ENCODE measurements around the gene DOC2A.

DOC2A gene

DNA sequence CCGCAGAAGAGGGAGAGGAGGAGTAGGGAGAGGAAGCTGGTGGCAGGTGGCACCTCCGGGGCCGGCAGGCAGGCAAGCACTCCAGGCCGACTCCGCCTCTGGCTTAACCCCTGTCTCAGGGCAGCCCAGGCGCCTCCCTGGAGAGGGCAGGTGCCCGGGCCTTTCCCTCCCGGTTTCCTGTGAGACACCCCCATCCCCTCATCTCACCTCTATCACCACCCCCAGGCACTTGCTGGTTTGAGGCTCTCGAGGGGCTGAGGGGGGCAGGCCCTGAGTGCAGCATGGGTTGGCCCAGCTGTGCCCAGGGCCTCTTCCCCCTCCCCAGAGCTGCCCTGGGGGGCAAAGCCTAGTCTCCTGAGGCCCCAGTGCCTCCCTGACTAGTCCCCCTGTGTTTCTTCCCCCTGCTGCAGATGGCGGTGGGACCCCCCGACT, 6.0 kb downstream of the DOC2A start:
- TF ChIP-seq CTCF (IDR thresholded peaks at IDR 0.05): no peak

DNA sequence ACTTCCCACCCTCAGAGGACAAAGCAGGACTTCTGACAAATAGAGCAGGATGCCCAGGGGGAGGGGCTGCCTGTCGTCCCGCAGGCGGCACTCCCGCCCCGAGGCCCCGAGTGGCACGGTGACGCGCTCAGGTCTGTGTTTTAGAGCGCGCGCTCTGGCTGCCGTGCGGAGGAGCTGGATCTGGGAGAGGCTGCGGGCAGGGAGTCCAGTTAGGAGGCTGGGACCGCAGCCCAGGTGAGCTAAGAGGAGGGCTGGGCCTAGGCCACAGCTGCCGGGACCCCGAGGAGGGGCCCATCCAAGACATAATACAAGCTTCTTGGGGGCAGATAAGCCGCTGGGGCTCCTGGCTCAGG, 6.4 kb downstream of the DOC2A start:
- TF ChIP-seq CTCF (IDR thresholded peaks at IDR 0.05): no peak

- TF ChIP-seq CTCF (IDR thresholded peaks at IDR 0.05): no peak
These were observed 7.0 kb downstream of the DOC2A start for GRCh38 chr16:30003670-30004423.

DNA sequence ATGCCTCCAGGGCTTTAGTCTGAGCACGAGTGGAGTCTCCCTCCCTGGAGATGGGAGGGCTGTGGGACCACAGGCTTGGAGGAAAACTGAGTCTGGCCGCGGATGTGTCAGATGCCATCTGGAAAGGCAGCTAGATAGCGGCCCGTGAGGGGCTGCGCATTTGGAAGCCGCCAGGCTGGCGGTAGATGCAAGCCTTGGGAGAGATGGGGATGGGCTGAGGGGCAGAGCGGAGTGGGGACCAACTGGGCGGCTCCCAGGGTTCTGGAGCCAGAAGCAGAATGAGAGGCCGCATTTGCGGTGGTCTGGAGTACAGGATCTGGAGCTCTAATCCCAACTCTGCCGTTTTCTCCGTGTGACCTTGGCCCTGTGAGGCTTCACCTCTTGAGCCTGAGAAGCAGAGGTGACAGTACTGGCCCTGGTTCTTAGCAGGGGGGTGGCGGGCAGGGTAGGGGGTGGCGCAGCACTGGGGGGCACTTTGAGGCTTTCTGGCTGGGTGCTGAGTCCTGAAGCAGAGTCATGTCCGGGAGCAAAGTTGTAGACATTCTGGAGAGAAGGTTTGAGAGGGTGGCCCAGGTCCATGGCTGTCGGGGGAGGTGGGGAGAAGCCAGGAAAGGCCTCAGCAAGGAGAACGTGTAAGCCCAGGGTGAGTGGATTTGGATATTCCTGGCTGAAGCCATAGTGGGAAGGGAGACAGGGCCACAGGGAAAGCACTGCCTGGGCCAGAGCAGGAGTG, 8.0 kb downstream of the DOC2A start:
- no peak for TF ChIP-seq CTCF (IDR thresholded peaks at IDR 0.05)

GRCh38 chr16:30000735-30001631, 9.8 kb downstream of the DOC2A start:
- TF ChIP-seq CTCF (IDR thresholded peaks at IDR 0.05): no peak

- TF ChIP-seq CTCF (IDR thresholded peaks at IDR 0.05): no peak
These were observed 11.2 kb downstream of the DOC2A start for GRCh38 chr16:29999605-30000004.

GRCh38 chr16:29996766-29997250, 14.0 kb downstream of the DOC2A start:
- no peak for TF ChIP-seq CTCF (IDR thresholded peaks at IDR 0.05)
